OCI-LY1 (cell line): ENCODE results near the gene KCNMA1.

Source experiments
- EZH2 ChIP-seq: fragments of 200-600 bp; sonication (generic), shearing (Covaris generic); IDR thresholded peaks from 2 replicates; pipeline ENCODE4 v1.8.0; 2017; ENCODE audit warnings: borderline replicate concordance, mixed run types, mild to moderate bottlenecking, antibody characterized with exemption, low read length, moderate library complexity, mixed read lengths
- TF ChIP-seq, protein P1 (sequence below): fragments of 200-600 bp; sonication (generic), shearing (Covaris generic); IDR thresholded peaks from 2 replicates; pipeline ENCODE4 v1.5.1; 2017; ENCODE audit warnings: mild to moderate bottlenecking, antibody characterized with exemption, low read length, moderate library complexity, mixed read lengths

DNA sequence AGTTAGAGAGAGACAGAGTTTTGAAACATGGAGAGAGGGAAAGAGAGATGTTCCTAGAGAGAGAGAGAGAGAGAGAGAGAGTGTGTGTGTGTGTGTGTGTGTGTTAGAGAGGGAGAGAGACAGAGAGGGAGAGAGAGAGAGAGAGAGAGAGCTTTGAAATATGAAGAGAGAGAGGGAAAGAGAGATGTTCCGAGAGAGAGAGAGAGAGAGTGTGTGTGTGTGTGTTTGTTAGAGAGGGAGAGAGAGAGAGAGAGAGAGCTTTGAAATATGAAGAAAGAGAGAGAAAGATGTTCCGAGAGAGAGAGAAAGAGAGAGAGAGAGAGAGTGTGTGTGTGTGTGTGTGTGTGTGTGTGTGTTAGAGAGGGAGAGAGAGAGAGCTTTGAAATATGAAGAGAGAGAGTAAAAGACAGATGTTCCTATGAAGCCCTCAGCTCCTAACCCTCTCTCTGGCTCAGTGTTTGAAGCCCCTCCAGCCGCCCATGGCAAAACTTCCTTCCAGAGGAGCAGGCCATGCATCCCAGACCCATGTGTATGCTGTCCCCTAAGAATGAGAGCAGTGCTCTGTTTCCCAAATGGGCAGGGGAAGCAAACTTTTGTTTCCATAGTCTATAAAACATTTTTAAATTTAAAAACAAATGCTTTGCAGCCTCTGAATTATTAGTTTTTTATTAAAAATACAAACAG is 130.9 kb downstream of the KCNMA1 start:
- TF ChIP-seq, protein P1, sequence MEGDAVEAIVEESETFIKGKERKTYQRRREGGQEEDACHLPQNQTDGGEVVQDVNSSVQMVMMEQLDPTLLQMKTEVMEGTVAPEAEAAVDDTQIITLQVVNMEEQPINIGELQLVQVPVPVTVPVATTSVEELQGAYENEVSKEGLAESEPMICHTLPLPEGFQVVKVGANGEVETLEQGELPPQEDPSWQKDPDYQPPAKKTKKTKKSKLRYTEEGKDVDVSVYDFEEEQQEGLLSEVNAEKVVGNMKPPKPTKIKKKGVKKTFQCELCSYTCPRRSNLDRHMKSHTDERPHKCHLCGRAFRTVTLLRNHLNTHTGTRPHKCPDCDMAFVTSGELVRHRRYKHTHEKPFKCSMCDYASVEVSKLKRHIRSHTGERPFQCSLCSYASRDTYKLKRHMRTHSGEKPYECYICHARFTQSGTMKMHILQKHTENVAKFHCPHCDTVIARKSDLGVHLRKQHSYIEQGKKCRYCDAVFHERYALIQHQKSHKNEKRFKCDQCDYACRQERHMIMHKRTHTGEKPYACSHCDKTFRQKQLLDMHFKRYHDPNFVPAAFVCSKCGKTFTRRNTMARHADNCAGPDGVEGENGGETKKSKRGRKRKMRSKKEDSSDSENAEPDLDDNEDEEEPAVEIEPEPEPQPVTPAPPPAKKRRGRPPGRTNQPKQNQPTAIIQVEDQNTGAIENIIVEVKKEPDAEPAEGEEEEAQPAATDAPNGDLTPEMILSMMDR = no peak
- no peak for TF ChIP-seq EZH2
